Suprapubic skin (tissue), 4 donors: ENCODE measurements around the gene TBC1D13. TPM values are rescaled to one million over a fixed set of nuclear protein-coding genes. Genes with fewer than 3 reads are reported as not detected.

ENCODE experiments used
- DNase-seq, 2 donors: peaks; one replicate each; pipeline ENCODE4 v3.0.0-alpha.2; 2019; ENCODE audit warnings: low spot score in 2 of 2
- H3K27ac ChIP-seq: fragments of 200-600 bp; sonication (generic); one replicate; pipeline ENCODE4 v1.5.1; 2019
- H3K27me3 ChIP-seq: fragments of 200-600 bp; sonication (generic); one replicate; pipeline ENCODE4 v1.5.1; 2019
- H3K36me3 ChIP-seq: fragments of 200-600 bp; sonication (generic); one replicate; pipeline ENCODE4 v1.5.1; 2019
- H3K4me1 ChIP-seq: fragments of 200-600 bp; sonication (generic); one replicate; pipeline ENCODE4 v1.5.1; 2019
- H3K4me3 ChIP-seq: fragments of 200-600 bp; sonication (generic); one replicate; pipeline ENCODE4 v1.5.1; 2019; ENCODE audit warnings: mild to moderate bottlenecking
- H3K9me3 ChIP-seq: fragments of 200-600 bp; sonication (generic); one replicate; pipeline ENCODE4 v1.5.1; 2019
- CTCF ChIP-seq, 2 donors: fragments of 200-600 bp in 1 of 2; fragments of 450-650 bp in 1 of 2; sonication (generic) in 1 of 2; IDR thresholded peaks; one replicate each; pipeline ENCODE4 v1.5.1; 2016 to 2019; ENCODE audit warnings: antibody characterized with exemption in 2 of 2, mild to moderate bottlenecking in 1 of 2, moderate library complexity in 1 of 2
- EP300 ChIP-seq: sonication (generic); formaldehyde crosslinking; IDR thresholded peaks from one replicate; pipeline ENCODE4 v1.6.1; 2017; ENCODE audit warnings: antibody characterized with exemption
- POLR2A ChIP-seq, 2 donors: fragments of 450-650 bp; IDR thresholded peaks; one replicate each; pipeline ENCODE4 v1.6.1; 2017; ENCODE audit warnings: antibody characterized with exemption in 2 of 2, mild to moderate bottlenecking in 2 of 2, moderate library complexity in 2 of 2
- POLR2AphosphoS5 ChIP-seq, 3 donors: sonication (generic); formaldehyde crosslinking; IDR thresholded peaks; one replicate each; pipeline ENCODE4 v1.6.1; 2017; ENCODE audit warnings: antibody characterized with exemption in 3 of 3
- WGBS: methylation state at CpG from one replicate; pipeline ENCODE4 v1.1.5; 2018; 5-methylcytosine and 5-hydroxymethylcytosine counted together
- total RNA-seq, 4 donors: library from RNA; depleted of rRNA; stranded (reverse); fragments of >200 nt; gene quantifications; one replicate each; pipeline ENCODE4 v1.1.0, GENCODE V29; 2016

Gene TBC1D13
- total RNA-seq, 4 donors from 2014 or later, result 11.9 to 27.8 (median 20.0) TPM

DNA sequence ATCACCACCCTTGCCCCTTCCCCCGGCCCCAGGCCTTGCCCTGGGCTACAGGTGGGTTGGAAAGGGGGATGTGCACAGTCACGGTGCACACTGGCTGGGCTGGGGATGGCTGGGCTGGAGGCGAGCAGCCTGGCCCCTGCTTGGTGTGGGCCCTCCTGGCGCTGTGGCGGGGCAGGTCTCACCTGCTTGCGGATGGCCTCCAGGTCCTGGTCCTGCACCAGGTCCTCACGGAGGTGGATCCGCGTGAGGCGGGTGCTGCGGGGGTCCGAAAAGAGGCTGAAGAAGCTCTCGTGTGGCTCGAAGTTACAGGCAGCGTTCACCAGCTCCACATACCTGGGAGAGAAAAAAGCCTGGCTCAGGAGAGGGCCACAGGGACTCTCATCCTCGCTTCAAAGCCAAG, 33.4 kb upstream of the TBC1D13 start:
- no peak for DNase-seq
- Histone ChIP-seq H3K27ac (no peak overlapping the region), H3K36me3 (peaks cover 43% of the 10 kb centered on the region), H3K4me3 (no peak overlapping the region), H3K4me1 (no peaks in the 10 kb centered on the region), H3K27me3 (no peaks in the 10 kb centered on the region), H3K9me3 (no peaks in the 10 kb centered on the region)
- 97% methylated on average over 15 of the region's 16 CpGs for WGBS
- TF ChIP-seq POLR2A (IDR thresholded peaks at IDR 0.05), result no peak
- no peak for TF ChIP-seq EP300
- no peak for TF ChIP-seq CTCF (IDR thresholded peaks at IDR 0.05)
- no peak for TF ChIP-seq POLR2AphosphoS5 (IDR thresholded peaks at IDR 0.05)

- H3K27me3 ChIP-seq, result no peaks in the 10 kb centered on the region
- H3K4me3 ChIP-seq, result no peak overlapping the region
- TF ChIP-seq EP300 (no peak), POLR2A (IDR thresholded peaks at IDR 0.05) (no peak), CTCF (IDR thresholded peaks at IDR 0.05) (no peak), POLR2AphosphoS5 (IDR thresholded peaks at IDR 0.05) (no peak)
- H3K4me1 ChIP-seq, result no peaks in the 10 kb centered on the region
- H3K9me3 ChIP-seq, result no peaks in the 10 kb centered on the region
- peaks cover 15% of the 10 kb centered on the region for H3K36me3 ChIP-seq
- no peak for DNase-seq
- H3K27ac ChIP-seq, result no peak overlapping the region
- WGBS, result 85% methylated on average over 6 of the region's 6 CpGs
Observed at GRCh38 chr9:128757602-128758001, 29.5 kb upstream of the TBC1D13 start.

DNA sequence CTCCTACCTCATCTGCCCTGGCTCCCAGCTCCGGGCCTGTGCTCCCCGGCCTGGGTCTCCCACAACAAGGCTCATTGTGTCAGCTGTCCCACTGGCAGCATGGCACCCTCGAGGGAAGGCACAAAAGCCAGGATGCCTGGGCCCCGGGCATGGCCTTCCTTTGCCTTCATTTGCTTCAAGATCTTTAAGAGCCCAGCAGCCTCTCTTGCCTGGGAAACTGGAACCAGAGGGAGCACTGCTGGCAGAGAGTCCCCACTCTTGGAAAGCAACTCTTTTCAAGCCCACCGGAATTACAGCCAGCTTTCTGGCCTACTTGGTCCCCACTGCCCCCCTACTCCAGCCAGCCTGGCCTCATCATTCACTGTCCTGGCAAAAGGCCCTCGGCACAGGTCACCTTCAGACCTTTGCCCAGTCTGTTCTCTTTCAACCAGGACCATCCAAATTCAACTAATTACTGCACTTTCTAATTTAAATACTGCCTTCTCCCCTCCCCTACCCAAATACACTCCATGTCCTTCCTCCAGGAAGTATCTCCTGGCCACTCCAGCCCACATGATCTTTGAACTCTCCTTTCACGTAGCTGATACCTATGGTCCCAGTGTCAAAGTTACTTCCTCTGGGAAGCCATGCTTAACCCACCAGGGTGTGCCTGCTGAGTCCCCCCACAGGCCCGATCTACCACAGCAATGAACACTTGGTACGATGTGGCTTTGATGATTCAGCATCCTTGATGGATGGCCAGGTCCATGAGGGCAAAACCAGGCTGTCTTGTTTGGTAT, 24.2 kb upstream of the TBC1D13 start:
- DNase-seq, result no peak
- WGBS, result 72% methylated on average over 9 of the region's 9 CpGs
- Histone ChIP-seq H3K27ac (no peak overlapping the region), H3K4me3 (no peak overlapping the region), H3K27me3 (no peaks in the 10 kb centered on the region), H3K36me3 (no peaks in the 10 kb centered on the region), H3K4me1 (no peaks in the 10 kb centered on the region), H3K9me3 (no peaks in the 10 kb centered on the region)
- TF ChIP-seq EP300 (no peak), POLR2A (IDR thresholded peaks at IDR 0.05) (no peak), POLR2AphosphoS5 (IDR thresholded peaks at IDR 0.05) (no peak), CTCF (IDR thresholded peaks at IDR 0.05) (no peak)

DNA sequence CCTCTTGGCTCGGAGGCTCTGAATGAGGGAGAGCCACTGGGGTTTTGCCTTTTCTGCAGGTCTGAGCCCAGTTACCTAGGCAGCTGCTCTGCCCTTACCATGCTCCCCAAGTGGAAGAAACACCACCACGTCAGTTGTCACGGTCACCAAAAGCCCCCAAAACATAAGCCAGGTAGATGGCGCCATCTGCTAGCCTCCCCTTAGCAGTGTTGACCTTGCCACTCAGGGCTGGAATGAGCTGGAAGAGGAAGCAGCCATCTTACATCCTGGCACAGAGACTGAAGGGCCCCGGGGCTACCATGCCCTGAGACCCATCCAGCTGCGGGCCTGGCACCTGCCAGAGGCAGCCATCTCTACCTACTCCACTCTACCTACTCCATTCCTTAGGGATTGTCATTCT, 22.7 kb upstream of the TBC1D13 start:
- no peaks in the 10 kb centered on the region for H3K9me3 ChIP-seq
- H3K36me3 ChIP-seq, result no peaks in the 10 kb centered on the region
- TF ChIP-seq POLR2AphosphoS5 (IDR thresholded peaks at IDR 0.05) (no peak), CTCF (IDR thresholded peaks at IDR 0.05) (no peak), EP300 (no peak), POLR2A (IDR thresholded peaks at IDR 0.05) (no peak)
- H3K4me3 ChIP-seq, result no peak overlapping the region
- no peak overlapping the region for H3K27ac ChIP-seq
- H3K27me3 ChIP-seq, result no peaks in the 10 kb centered on the region
- no peak for DNase-seq
- peaks cover 4% of the 10 kb centered on the region for H3K4me1 ChIP-seq
- WGBS, result 75% methylated on average over 3 of the region's 6 CpGs

DNA sequence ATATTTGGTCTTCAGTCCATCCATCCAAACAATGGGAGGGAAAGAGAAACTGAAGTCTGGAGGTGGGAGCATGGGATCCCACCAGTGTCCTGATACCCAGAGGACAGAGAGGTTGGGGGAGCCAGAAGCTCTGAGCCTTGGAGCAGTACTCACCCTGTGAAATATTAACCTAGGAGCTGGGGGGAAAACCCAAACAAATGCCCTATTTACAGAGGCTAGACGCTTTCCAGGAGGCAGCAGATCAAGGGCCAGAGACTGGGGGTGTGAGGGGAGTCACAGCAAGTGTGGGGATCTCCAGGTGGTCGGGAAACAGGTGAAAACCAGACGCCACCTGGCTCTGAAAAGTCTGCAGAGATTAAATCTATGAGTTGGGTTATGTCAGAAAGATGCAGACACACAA, 21.6 kb upstream of the TBC1D13 start:
- H3K27ac ChIP-seq, result no peak overlapping the region
- no peaks in the 10 kb centered on the region for H3K9me3 ChIP-seq
- no peak overlapping the region for H3K4me3 ChIP-seq
- no peaks in the 10 kb centered on the region for H3K27me3 ChIP-seq
- H3K36me3 ChIP-seq, result no peaks in the 10 kb centered on the region
- TF ChIP-seq POLR2AphosphoS5 (IDR thresholded peaks at IDR 0.05) (no peak), POLR2A (IDR thresholded peaks at IDR 0.05) (no peak), CTCF (IDR thresholded peaks at IDR 0.05) (no peak), EP300 (no peak)
- peaks cover 16% of the 10 kb centered on the region for H3K4me1 ChIP-seq
- WGBS, result 83% methylated on average over 3 of the region's 3 CpGs
- DNase-seq, result no peak
